ENCODE results near the gene MALAT1.

GRCh38 chr11:65482306-65482850 is 16.5 kb upstream of the MALAT1 start:
- TF ChIP-seq CTCF (IDR thresholded peaks at IDR 0.05) (no peak), POLR2A (IDR thresholded peaks at IDR 0.05) (no peak), POLR2AphosphoS5 (IDR thresholded peaks at IDR 0.05) (no peak)
